ENCODE results near the gene P2RX7. TPM values are rescaled to one million over a fixed set of nuclear protein-coding genes. Genes with fewer than 3 reads are reported as not detected.
A peak's percentile ranks its signal among the peaks of the same experiment; 100 is the strongest.

The P2RX7 gene
- total and polyA plus RNA-seq, 5 donors from 2014 or later: 3.4 to 23.5 (median 6.2) TPM

- Mint-ChIP-seq H3K4me1 (peaks cover 19 to 75% (median 50%) of the 10 kb centered on the region in 4 donors), H3K4me3 (peak overlapping the region; percentile 68 to 91 (median 86)), H3K27me3 (no peaks in the 10 kb centered on the region), H3K27ac (peak overlapping the region; percentile 71 to 92 (median 91)), H3K36me3 (no peaks in the 10 kb centered on the region), H3K9me3 (no peaks in the 10 kb centered on the region)
- H3K27ac ChIP-seq (ENCODE audit: insufficient read depth, low read length, poor library complexity, severe bottlenecking): peak overlapping the region; percentile 78
- DNase-seq (no peak), ATAC-seq (ENCODE audit: low read depth in 2 of 2) (no peak)
- no peaks in the 10 kb centered on the region for H3K36me3 ChIP-seq (ENCODE audit: control insufficient read depth, insufficient read depth, low read length)
- no peaks in the 10 kb centered on the region for H3K27me3 ChIP-seq (ENCODE audit: control insufficient read depth, insufficient read depth, low read length)
- peak overlapping the region; percentile 81 for H3K4me3 ChIP-seq (ENCODE audit: low read depth, low read length)
- no peaks in the 10 kb centered on the region for H3K9me3 ChIP-seq (ENCODE audit: control insufficient read depth in 2 of 2, low read length in 2 of 2)
- peaks cover 48% of the 10 kb centered on the region for H3K4me1 ChIP-seq (ENCODE audit: control insufficient read depth, insufficient read depth, low read length, poor library complexity, severe bottlenecking)
Measured at GRCh38 chr12:121129811-121130147, 2.9 kb upstream of the P2RX7 start.

GRCh38 chr12:121130866-121131373 lies 1.8 kb upstream of the P2RX7 start:
- H3K27ac Mint-ChIP-seq: peak overlapping the region; percentile 6 to 47 (median 22)
- no peak overlapping the region for H3K4me3 ChIP-seq (ENCODE audit: low read depth, low read length)
- H3K36me3 Mint-ChIP-seq: no peaks in the 10 kb centered on the region
- no peaks in the 10 kb centered on the region for H3K9me3 ChIP-seq (ENCODE audit: control insufficient read depth in 2 of 2, low read length in 2 of 2)
- no peaks in the 10 kb centered on the region for H3K27me3 Mint-ChIP-seq
- no peaks in the 10 kb centered on the region for H3K36me3 ChIP-seq (ENCODE audit: control insufficient read depth, insufficient read depth, low read length)
- H3K27me3 ChIP-seq (ENCODE audit: control insufficient read depth, insufficient read depth, low read length): no peaks in the 10 kb centered on the region
- no peak overlapping the region for H3K27ac ChIP-seq (ENCODE audit: insufficient read depth, low read length, poor library complexity, severe bottlenecking)
- peak overlapping the region; percentile 3 to 86 (median 32) for H3K4me3 Mint-ChIP-seq
- H3K4me1 Mint-ChIP-seq: peaks cover 19 to 73% (median 52%) of the 10 kb centered on the region in 4 donors
- no peak for ATAC-seq (ENCODE audit: low read depth in 2 of 2)
- H3K4me1 ChIP-seq (ENCODE audit: control insufficient read depth, insufficient read depth, low read length, poor library complexity, severe bottlenecking): peaks cover 49% of the 10 kb centered on the region
- H3K9me3 Mint-ChIP-seq: no peaks in the 10 kb centered on the region
- DNase-seq: no peak

GRCh38 chr12:121131941-121132341 lies 735 bp upstream of the P2RX7 start:
- Mint-ChIP-seq H3K4me1 (peaks cover 19 to 72% (median 52%) of the 10 kb centered on the region in 4 donors), H3K27ac (peak overlapping the region in 1 of 3 donors; percentile 74), H3K9me3 (no peaks in the 10 kb centered on the region), H3K27me3 (no peaks in the 10 kb centered on the region), H3K4me3 (peak overlapping the region; percentile 70 to 97 (median 90)), H3K36me3 (no peaks in the 10 kb centered on the region)
- no peak overlapping the region for H3K4me3 ChIP-seq (ENCODE audit: low read depth, low read length)
- no peaks in the 10 kb centered on the region for H3K9me3 ChIP-seq (ENCODE audit: control insufficient read depth in 2 of 2, low read length in 2 of 2)
- no peaks in the 10 kb centered on the region for H3K27me3 ChIP-seq (ENCODE audit: control insufficient read depth, insufficient read depth, low read length)
- H3K27ac ChIP-seq (ENCODE audit: insufficient read depth, low read length, poor library complexity, severe bottlenecking): no peak overlapping the region
- no peaks in the 10 kb centered on the region for H3K36me3 ChIP-seq (ENCODE audit: control insufficient read depth, insufficient read depth, low read length)
- no peak for ATAC-seq (ENCODE audit: low read depth in 2 of 2)
- peaks cover 49% of the 10 kb centered on the region for H3K4me1 ChIP-seq (ENCODE audit: control insufficient read depth, insufficient read depth, low read length, poor library complexity, severe bottlenecking)
- DNase-seq: no peak

- no peak for ATAC-seq (ENCODE audit: low read depth in 2 of 2)
- peaks cover 19 to 58% (median 46%) of the 10 kb centered on the region in 4 donors for H3K4me1 Mint-ChIP-seq
- H3K4me3 ChIP-seq (ENCODE audit: low read depth, low read length): peak overlapping the region; percentile 90
Measured at GRCh38 chr12:121133838-121134237, 1.2 kb downstream of the P2RX7 start.

GRCh38 chr12:121135320-121135719 lies 2.6 kb downstream of the P2RX7 start:
- Mint-ChIP-seq H3K27me3 (no peaks in the 10 kb centered on the region), H3K4me1 (peaks cover 13 to 43% (median 38%) of the 10 kb centered on the region in 4 donors), H3K9me3 (no peaks in the 10 kb centered on the region), H3K36me3 (peaks cover 12% of the 10 kb centered on the region), H3K4me3 (peak overlapping the region in 1 of 4 donors; percentile 24), H3K27ac (no peak overlapping the region)
- peaks cover 28% of the 10 kb centered on the region for H3K4me1 ChIP-seq (ENCODE audit: control insufficient read depth, insufficient read depth, low read length, poor library complexity, severe bottlenecking)
- H3K36me3 ChIP-seq (ENCODE audit: control insufficient read depth, insufficient read depth, low read length): no peaks in the 10 kb centered on the region
- H3K27ac ChIP-seq (ENCODE audit: insufficient read depth, low read length, poor library complexity, severe bottlenecking): no peak overlapping the region
- H3K4me3 ChIP-seq (ENCODE audit: low read depth, low read length): no peak overlapping the region
- ATAC-seq (ENCODE audit: low read depth in 2 of 2) (no peak), DNase-seq (no peak)
- no peaks in the 10 kb centered on the region for H3K9me3 ChIP-seq (ENCODE audit: control insufficient read depth in 2 of 2, low read length in 2 of 2)
- no peaks in the 10 kb centered on the region for H3K27me3 ChIP-seq (ENCODE audit: control insufficient read depth, insufficient read depth, low read length)

More at GRCh38 chr12:121133838-121134237, 1.2 kb downstream of the P2RX7 start:
- no peaks in the 10 kb centered on the region for H3K27me3 ChIP-seq (ENCODE audit: control insufficient read depth, insufficient read depth, low read length)
- Mint-ChIP-seq H3K27me3 (no peaks in the 10 kb centered on the region), H3K4me3 (peak overlapping the region; percentile 86 to 97 (median 93)), H3K9me3 (no peaks in the 10 kb centered on the region), H3K27ac (peak overlapping the region in 2 of 3 donors; percentile 34 to 82), H3K36me3 (peaks cover 8% of the 10 kb centered on the region)
- no peaks in the 10 kb centered on the region for H3K9me3 ChIP-seq (ENCODE audit: control insufficient read depth in 2 of 2, low read length in 2 of 2)
- no peak for DNase-seq
- H3K4me1 ChIP-seq (ENCODE audit: control insufficient read depth, insufficient read depth, low read length, poor library complexity, severe bottlenecking): peaks cover 42% of the 10 kb centered on the region
- H3K27ac ChIP-seq (ENCODE audit: insufficient read depth, low read length, poor library complexity, severe bottlenecking): no peak overlapping the region
- H3K36me3 ChIP-seq (ENCODE audit: control insufficient read depth, insufficient read depth, low read length): no peaks in the 10 kb centered on the region

GRCh38 chr12:121137512-121137911 lies 4.8 kb downstream of the P2RX7 start:
- peaks cover 12% of the 10 kb centered on the region for H3K36me3 Mint-ChIP-seq
- H3K4me3 ChIP-seq (ENCODE audit: low read depth, low read length): no peak overlapping the region
- no peak for DNase-seq
- peaks cover 23% of the 10 kb centered on the region for H3K4me1 ChIP-seq (ENCODE audit: control insufficient read depth, insufficient read depth, low read length, poor library complexity, severe bottlenecking)
- H3K4me3 Mint-ChIP-seq: no peak overlapping the region
- no peaks in the 10 kb centered on the region for H3K27me3 ChIP-seq (ENCODE audit: control insufficient read depth, insufficient read depth, low read length)
- no peaks in the 10 kb centered on the region for H3K27me3 Mint-ChIP-seq
- peaks cover 13 to 27% (median 23%) of the 10 kb centered on the region in 4 donors for H3K4me1 Mint-ChIP-seq
- H3K27ac Mint-ChIP-seq: peak overlapping the region in 2 of 3 donors; percentile 54 to 55
- H3K9me3 ChIP-seq (ENCODE audit: control insufficient read depth in 2 of 2, low read length in 2 of 2): no peaks in the 10 kb centered on the region
- H3K9me3 Mint-ChIP-seq: no peaks in the 10 kb centered on the region
- no peaks in the 10 kb centered on the region for H3K36me3 ChIP-seq (ENCODE audit: control insufficient read depth, insufficient read depth, low read length)
- ATAC-seq (ENCODE audit: low read depth in 2 of 2): no peak
- no peak overlapping the region for H3K27ac ChIP-seq (ENCODE audit: insufficient read depth, low read length, poor library complexity, severe bottlenecking)

- H3K4me1 ChIP-seq (ENCODE audit: control insufficient read depth, insufficient read depth, low read length, poor library complexity, severe bottlenecking): peaks cover 16% of the 10 kb centered on the region
- H3K27ac ChIP-seq (ENCODE audit: insufficient read depth, low read length, poor library complexity, severe bottlenecking): no peak overlapping the region
- Mint-ChIP-seq H3K9me3 (no peaks in the 10 kb centered on the region), H3K27ac (peak overlapping the region in 2 of 3 donors; percentile 32 to 54), H3K4me3 (no peak overlapping the region), H3K36me3 (peaks cover 12% of the 10 kb centered on the region), H3K4me1 (peaks cover 13 to 19% (median 16%) of the 10 kb centered on the region in 4 donors), H3K27me3 (no peaks in the 10 kb centered on the region)
- H3K36me3 ChIP-seq (ENCODE audit: control insufficient read depth, insufficient read depth, low read length): no peaks in the 10 kb centered on the region
- H3K9me3 ChIP-seq (ENCODE audit: control insufficient read depth in 2 of 2, low read length in 2 of 2): no peaks in the 10 kb centered on the region
- H3K4me3 ChIP-seq (ENCODE audit: low read depth, low read length): no peak overlapping the region
- H3K27me3 ChIP-seq (ENCODE audit: control insufficient read depth, insufficient read depth, low read length): no peaks in the 10 kb centered on the region
- DNase-seq: no peak
- no peak for ATAC-seq (ENCODE audit: low read depth in 2 of 2)
Measured at GRCh38 chr12:121138284-121138683, 5.6 kb downstream of the P2RX7 start.

- Histone ChIP-seq H3K4me3 (ENCODE audit: low read depth, low read length) (no peak overlapping the region), H3K27ac (ENCODE audit: insufficient read depth, low read length, poor library complexity, severe bottlenecking) (no peak overlapping the region), H3K9me3 (ENCODE audit: control insufficient read depth in 2 of 2, low read length in 2 of 2) (no peaks in the 10 kb centered on the region), H3K27me3 (ENCODE audit: control insufficient read depth, insufficient read depth, low read length) (no peaks in the 10 kb centered on the region), H3K36me3 (ENCODE audit: control insufficient read depth, insufficient read depth, low read length) (no peaks in the 10 kb centered on the region), H3K4me1 (ENCODE audit: control insufficient read depth, insufficient read depth, low read length, poor library complexity, severe bottlenecking) (peaks cover 6% of the 10 kb centered on the region)
- H3K27me3 Mint-ChIP-seq: no peaks in the 10 kb centered on the region
- no peak for DNase-seq
- no peak overlapping the region for H3K27ac Mint-ChIP-seq
- H3K9me3 Mint-ChIP-seq: no peaks in the 10 kb centered on the region
- H3K4me1 Mint-ChIP-seq: peaks cover 10 to 15% (median 13%) of the 10 kb centered on the region in 4 donors
- H3K36me3 Mint-ChIP-seq: peaks cover 12% of the 10 kb centered on the region
- no peak overlapping the region for H3K4me3 Mint-ChIP-seq
- ATAC-seq (ENCODE audit: low read depth in 2 of 2): no peak
Measured at GRCh38 chr12:121139286-121139685, 6.6 kb downstream of the P2RX7 start.
